Measurements from ENCODE around the gene NTS. TPM values are rescaled to one million over a fixed set of nuclear protein-coding genes. Genes with fewer than 3 reads are reported as not detected.

NTS gene
- total RNA-seq, result under 1 TPM; 0.31 to 0.34 TPM
- long read RNA-seq, partial matches to known transcripts, result 0 of 1 reads
- long read RNA-seq, other reads (novel, unspliced or antisense), result 0 of 1 reads

- no peak for ATAC-seq
- intact Hi-C loops (cut with DNase I, micrococcal nuclease), result no loop called here
- DNase-seq, result no peak
Measured at GRCh38 chr12:85874031-85874461, at the start of gene NTS. TSS of gene NTS (plus strand) at chr12:85874295. CDS start at chr12:85874404, 109 bp downstream.

GRCh38 chr12:85825746-85826145, 48.3 kb upstream of the NTS start:
- ATAC-seq (no peak), DNase-seq (no peak)
- intact Hi-C loops (cut with DNase I, micrococcal nuclease), result no loop called here

- DNase-seq (no peak), ATAC-seq (no peak)
- intact Hi-C loops (cut with DNase I, micrococcal nuclease), result no loop called here
Measured at GRCh38 chr12:85828576-85828975, 45.5 kb upstream of the NTS start.

- DNase-seq, result no peak
- intact Hi-C loops (cut with DNase I, micrococcal nuclease), result no loop called here
- no peak for ATAC-seq
Measured at GRCh38 chr12:85829391-85829790, 44.7 kb upstream of the NTS start.

- no peak for ATAC-seq
- DNase-seq, result no peak
- intact Hi-C loops (cut with DNase I, micrococcal nuclease), result no loop called here
Measured at GRCh38 chr12:85831327-85831990, 42.6 kb upstream of the NTS start.

- ATAC-seq (no peak), DNase-seq (no peak)
- intact Hi-C loops (cut with DNase I, micrococcal nuclease), result no loop called here
Measured at GRCh38 chr12:85833579-85833978, 40.5 kb upstream of the NTS start.

- DNase-seq, result no peak
- intact Hi-C loops (cut with DNase I, micrococcal nuclease), result no loop called here
- ATAC-seq, result no peak
Measured at GRCh38 chr12:85834378-85834777, 39.7 kb upstream of the NTS start.

- intact Hi-C loops (cut with DNase I, micrococcal nuclease), result no loop called here
Measured at GRCh38 chr12:85835426-85836196, 38.5 kb upstream of the NTS start.

GRCh38 chr12:85836197-85837090, 37.7 kb upstream of the NTS start, which contains the start of gene RASSF9:
TSS of gene RASSF9 (minus strand) at chr12:85836409. CDS start at chr12:85836201, 208 bp downstream.
- ATAC-seq (peak; percentile 84), DNase-seq (peak; percentile 45 to 63)
- intact Hi-C loops (cut with DNase I, micrococcal nuclease), result no loop called here

More at GRCh38 chr12:85835426-85836196, 38.5 kb upstream of the NTS start:
- peak; percentile 57 for ATAC-seq
- no peak for DNase-seq

GRCh38 chr12:85843606-85844310, 30.3 kb upstream of the NTS start:
- intact Hi-C loops (cut with DNase I, micrococcal nuclease), result no loop called here
- ATAC-seq, result no peak
- no peak for DNase-seq

- DNase-seq, result no peak
- ATAC-seq, result no peak
- intact Hi-C loops (cut with DNase I, micrococcal nuclease), result no loop called here
Measured at GRCh38 chr12:85849344-85849743, 24.8 kb upstream of the NTS start.

- DNase-seq (no peak), ATAC-seq (no peak)
- intact Hi-C loops (cut with DNase I, micrococcal nuclease), result no loop called here
Measured at GRCh38 chr12:85855305-85855704, 18.8 kb upstream of the NTS start.

- intact Hi-C loops (cut with DNase I, micrococcal nuclease), result no loop called here
Measured at GRCh38 chr12:85856966-85857365, 17.1 kb upstream of the NTS start.

GRCh38 chr12:85865890-85866289, 8.2 kb upstream of the NTS start:
- intact Hi-C loops (cut with DNase I, micrococcal nuclease), result loop anchor here in 1 of 2 donors (5.0 to 10.0 kb wide), 2 partner anchors 291 to 399 kb away; no protein-coding TSS in a partner anchor
- ATAC-seq (no peak), DNase-seq (no peak)

More at GRCh38 chr12:85856966-85857365, 17.1 kb upstream of the NTS start:
- DNase-seq (no peak), ATAC-seq (no peak)

- intact Hi-C loops (cut with DNase I, micrococcal nuclease), result loop anchor here in 1 of 2 donors (5.0 to 10.0 kb wide), 2 partner anchors 292 to 400 kb away; no protein-coding TSS in a partner anchor
- ATAC-seq, result peak; percentile 61
- no peak for DNase-seq
Measured at GRCh38 chr12:85866986-85867776, 6.9 kb upstream of the NTS start.

GRCh38 chr12:85872497-85873091, 1.5 kb upstream of the NTS start:
- intact Hi-C loops (cut with DNase I, micrococcal nuclease), result no loop called here

GRCh38 chr12:85877459-85877858, 3.4 kb downstream of the NTS start:
- intact Hi-C loops (cut with DNase I, micrococcal nuclease), result no loop called here
- ATAC-seq (no peak), DNase-seq (no peak)

More at GRCh38 chr12:85872497-85873091, 1.5 kb upstream of the NTS start:
- peak; percentile 52 for ATAC-seq
- DNase-seq, result no peak

Measured in left colon (tissue), 2 donors.